Activated CD8-positive, alpha-beta memory T cell treated with anti-CD3 and anti-CD28 coated beads, Interleukin-2, amount 50 U/mL, for 1 hour (primary cell): ENCODE results near the gene SH3BP5.
A peak's percentile ranks its signal among the peaks of the same experiment; 100 is the strongest.

Source experiments
- DNase-seq: peaks from one replicate; pipeline ENCODE4 v3.0.0-alpha.2; 2020; ENCODE audit errors: extremely low read depth

The SH3BP5 gene

DNA sequence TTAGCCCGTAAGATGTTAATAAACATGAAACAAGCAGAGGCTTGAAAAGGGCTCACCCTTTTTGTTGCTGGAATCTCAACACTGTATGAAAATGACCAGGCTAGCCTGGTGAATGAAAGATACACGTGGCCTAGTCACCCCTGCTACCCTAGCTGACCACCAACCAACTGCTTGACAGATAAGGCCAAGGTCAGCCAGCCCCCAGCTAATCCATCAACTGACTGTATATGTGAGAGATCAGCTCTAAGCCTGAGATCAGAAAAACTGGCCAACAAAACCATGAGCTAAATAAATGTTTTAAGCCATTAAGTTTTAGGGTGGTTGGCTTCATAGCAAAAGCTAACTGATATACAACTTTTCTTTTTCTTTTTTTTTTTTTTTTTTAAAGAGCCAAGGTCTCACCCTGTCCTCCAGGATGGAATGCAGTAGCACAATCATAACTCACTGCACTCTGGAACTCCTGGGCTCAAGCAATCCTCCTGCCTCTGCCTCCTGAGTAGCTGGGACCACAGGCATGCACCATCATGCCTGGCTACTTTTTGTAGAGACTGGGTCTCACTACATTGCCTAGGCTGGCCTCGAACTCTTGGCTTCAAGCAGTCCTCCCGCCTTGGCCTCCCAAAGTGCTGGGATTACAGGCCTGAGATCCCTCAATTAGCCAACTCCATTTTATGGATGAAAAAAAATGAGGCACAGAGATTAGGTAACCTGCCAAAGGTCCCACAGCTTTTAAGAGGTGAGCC lies 34.6 kb downstream of the SH3BP5 start:
- no peak for DNase-seq

DNA sequence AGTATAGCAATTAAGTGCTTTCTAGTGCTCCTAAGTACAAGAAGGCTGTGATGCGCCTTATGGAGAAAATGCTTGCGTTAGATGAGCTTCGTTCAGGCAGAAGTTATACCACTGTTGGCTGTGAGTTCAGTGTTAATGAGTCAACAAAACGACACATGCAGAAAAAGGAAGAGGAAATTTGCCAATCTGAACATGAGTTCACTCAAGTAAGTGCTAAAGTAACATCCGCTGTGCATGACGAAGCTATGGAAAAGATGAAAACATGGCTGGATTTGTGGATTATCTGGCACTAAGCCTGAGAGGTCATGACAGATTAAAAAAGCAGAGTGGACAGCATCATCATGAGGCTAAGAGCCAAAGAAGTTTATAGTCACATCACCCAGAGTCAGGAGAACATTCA lies 36.9 kb downstream of the SH3BP5 start:
- DNase-seq: no peak

DNA sequence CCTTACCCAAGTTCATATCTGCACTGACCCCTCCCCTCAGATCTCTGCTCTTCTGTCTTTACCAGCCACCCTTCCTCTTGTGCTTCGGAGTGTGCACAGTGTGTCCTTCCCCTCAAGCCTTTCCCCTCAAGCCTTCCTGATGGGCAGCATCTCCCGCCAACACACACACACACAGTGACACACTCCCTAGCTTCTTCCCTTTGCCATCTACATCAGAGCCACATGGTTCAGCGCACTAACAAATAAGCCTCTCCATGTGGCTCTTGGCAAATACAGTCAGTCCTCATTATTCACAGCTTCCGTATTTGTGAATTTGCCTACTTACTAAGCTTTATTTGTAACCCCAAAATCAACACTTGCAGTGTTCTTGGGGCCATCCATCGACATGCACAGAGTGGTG lies 37.5 kb downstream of the SH3BP5 start:
- no peak for DNase-seq

DNA sequence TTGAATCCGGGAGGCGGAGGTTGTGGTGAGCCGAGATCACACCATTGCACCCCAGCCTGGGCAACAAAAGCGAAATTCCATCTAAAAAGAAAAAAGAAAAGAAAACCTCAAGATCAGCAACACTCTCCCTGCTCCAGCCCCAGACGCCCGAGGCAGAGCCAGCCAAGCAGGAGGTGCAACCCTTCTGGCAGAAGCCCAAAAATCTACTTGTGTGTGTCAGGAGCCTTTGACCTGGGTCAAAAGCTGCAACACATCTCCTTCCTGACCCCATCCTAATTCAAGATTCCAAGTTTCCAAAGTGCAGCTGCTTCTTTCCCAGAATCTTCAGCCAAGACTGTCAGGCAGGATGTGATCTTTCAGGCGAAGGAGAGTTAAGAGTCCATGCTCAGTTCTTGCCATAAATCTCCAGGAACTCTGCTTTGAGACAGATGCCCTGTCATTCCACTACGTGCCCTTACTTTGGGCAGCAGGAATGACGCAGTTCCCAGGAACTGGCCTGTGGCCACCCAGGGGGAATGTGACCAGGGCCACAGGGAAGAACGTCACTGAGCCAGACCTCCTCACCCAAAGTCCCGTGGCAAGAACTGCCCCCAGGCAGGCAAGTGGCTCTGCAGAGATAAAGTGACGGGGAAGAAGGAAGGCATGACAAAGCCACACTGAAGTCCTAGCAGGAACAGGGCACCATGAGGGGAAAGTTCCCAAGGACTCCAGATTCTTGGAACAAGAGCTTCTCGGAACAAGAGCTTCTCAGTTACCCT lies 39.4 kb downstream of the SH3BP5 start:
- DNase-seq: no peak

DNA sequence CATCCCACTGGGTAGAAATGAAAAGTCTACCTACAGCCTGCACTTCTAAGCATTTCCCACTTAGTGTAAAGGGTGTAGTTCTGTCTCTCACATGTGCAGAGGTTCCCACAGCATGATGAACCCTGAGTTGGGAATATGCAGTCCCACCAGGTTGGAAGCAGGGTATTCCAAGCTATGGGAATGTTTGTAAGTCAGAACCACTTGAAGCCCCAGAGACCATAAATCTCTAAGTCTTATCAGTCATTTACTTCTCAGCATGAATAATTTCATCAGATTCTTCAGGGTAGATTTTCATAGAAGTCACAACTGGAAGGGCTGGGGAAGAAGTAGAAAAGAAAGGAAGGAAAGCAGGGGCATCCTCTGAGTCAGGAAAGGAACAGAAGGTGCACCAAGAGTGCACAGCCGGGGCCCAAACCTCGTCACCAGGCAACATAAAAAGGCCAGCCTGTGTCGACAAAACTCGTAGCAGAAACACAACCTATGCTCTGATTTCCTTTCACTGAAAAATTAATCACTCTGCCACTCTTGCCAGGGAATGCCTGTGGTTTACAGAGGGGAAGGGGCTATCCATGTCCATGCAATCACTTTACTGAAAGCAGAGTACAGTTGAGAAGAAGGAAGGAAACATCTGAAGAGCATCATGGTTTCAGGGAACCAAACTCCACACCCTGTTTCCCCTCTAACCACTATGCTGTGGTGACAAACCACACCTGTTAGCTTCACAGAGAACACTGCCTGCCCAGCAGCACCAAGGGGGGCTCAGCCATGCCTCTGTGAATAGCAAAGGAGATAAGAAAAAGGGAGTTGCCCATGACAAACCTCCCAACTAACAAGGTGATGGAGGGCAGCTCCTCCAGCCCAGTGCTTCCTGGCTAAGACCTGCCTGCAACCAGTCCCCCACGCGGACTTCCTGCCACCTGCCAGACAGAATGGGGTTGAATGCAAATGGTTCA lies 40.5 kb downstream of the SH3BP5 start:
- peak; percentile 54 for DNase-seq

DNA sequence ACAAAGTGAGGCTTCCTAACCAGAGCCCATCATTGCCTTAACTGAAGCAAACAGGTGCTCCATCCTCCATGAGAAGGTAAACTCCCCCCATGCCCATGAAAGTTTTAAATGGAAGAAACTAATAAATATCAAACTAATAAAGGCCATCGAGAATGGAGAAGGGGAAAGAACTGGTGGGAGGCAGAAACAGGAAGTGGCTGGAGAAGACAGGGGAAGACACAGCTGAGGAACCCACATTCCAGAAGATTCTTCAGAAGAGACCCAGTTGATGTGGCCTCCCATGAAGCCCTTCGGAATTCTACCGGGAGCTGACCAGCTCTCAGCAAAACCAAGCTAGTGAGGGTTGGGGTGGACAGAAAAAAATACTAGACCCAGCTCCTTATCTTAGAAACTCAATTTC lies 41.6 kb downstream of the SH3BP5 start:
- no peak for DNase-seq

DNA sequence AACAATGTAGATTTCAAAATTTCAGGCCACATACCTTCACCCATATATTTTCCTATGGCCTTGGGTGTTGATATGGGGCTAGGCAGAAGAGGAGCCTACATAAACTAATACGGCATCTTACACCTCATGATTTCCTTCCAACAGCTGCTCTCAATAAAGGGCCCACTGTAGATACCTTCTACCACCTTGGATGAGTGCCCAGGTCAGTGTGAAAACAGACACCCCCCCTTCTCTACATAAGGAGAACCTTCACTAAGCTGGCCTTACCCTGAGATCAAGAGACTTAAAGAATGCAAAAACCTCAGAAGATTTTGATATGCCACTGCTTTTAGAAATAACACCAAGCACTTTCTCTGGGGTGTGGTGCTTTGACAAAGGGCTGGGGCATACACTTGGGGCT lies 42.7 kb downstream of the SH3BP5 start:
- DNase-seq: no peak

DNA sequence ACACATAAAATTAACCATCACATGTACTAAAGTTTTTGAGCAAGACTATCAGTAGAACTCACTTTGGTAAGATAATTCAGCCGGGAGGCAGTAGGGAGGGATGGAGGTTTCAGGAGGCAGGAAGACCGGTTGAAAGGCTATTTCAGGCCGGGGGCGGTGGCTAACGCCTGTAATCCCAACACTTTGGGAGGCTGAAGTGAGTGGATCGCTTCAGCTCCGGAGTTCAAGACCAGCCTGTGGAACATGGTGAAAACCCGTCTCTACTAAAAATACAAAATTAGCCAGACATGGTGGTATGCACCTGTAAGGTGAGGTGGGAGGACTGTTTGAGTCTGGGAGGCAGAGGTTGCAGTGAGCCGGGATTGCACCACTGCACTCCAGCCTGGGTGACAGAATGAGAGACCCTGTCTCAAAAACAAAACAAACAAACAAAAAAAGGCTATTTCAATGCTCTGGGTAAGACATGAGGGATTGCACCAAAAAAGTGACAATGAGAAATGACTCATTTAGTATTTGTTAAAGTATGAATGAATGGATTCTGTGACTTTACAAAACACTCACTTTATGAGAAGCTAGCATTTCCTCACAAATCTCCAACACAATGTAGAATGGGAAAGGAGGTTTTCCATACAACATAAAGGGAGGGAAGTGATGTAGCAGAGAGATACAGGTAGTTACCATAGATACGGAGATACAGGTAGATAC lies 43.9 kb downstream of the SH3BP5 start:
- no peak for DNase-seq

DNA sequence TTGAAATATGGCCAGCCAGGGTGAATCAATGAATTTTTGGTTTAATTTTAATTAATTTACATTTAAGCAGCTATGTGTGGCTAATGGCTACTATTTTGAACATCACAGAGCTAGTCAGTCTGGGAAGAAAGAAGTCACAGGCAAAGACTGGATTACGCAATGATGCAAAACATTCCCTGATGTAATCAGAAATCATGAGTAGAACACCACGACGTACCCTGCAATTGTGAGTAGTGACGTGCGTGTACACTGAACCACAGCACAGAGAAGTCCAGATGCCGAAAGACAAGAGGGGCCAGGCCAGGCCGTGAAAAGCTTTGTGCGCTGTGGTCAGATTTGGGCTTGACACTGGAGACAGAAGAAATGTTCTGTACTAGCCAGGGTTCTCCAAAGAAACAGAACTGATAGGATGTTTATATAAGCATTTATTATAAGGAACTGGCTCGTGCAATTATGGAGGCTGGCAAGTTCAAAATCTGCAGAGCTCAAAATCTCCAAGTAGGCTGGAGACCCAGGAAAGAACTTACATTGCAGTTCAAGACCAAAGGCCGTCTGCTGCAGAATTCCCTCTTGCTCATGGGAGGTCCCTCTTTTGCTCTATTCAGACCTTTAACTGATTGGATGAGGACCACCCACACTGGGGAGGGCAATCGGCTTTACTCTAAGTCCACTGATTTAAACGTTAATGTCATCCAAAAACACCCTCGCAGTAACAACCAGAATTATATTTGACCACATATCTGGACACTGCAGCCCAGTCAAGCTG lies 44.6 kb downstream of the SH3BP5 start:
- no peak for DNase-seq

DNA sequence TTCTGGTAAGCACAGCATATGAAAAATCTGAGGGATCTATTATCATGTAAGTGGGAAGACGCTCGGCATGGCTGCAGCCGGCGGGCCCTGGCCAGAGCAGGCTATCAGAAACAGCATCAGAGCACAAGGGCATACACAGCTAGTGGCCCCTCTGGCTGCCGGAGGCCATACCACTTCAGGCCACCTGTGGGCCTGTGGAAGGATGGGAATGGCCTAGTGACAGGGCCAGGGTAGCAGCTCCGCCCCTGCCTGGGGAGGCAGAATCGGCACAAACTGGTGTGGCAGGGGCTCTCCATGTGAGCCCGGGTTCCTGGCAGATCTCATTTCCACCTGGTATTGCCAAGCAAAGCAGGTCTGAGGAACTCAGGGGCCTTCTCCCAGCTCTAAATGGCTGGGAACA lies 46.4 kb downstream of the SH3BP5 start:
- DNase-seq: no peak

DNA sequence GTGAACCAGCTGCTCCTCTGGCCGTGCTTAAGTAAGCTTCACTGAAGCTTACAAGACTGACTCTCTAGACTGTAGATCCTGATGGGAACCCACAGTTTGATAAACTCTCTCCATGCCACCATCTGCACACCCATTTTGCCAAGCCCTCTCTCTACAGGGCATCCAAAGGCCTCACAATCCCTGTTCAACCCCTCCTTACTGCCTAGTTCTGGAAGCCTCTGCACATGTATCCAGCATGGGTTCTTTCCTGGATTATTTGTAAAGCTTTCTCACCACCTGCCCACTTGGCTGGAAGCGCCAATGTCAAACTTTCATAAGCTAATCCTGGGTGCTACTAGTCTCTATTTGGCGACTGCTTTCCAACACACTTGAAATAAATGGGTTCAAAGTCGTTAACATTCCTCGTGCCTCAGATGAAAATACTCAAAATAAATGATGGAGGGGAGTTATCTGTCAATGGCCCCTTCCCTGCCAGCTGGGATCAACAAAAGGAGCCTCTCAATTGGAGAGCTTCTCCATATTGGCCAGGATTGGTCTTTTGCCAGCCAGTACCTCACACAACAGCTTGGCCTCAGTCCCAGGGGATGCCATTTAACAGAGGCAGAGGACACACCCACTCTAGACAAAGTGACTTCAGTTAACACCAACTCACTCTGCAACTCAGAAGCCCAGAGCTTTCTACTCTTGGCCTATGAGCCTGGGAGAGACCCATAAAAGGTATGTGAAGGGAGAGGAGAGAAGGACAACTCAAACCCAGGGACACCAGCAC lies 48.1 kb downstream of the SH3BP5 start:
- no peak for DNase-seq

DNA sequence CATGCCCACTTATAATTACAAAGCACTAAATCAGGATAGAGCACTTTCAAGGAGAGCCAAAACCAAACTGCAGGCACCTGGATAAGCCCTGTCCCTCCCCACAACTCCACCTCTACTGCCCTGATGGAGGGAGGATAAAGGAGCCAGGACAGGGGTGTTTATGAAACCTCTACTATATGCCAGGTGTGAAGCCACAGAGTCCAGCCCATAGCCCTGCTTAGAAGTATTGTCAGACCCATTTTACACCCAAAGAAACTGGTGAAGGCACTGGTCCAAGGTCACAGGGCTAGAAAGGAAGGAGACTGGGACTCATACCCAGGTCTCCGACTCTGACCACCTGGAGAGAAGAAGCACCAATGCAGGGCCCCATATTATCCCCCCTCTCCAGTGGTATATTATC lies 48.7 kb downstream of the SH3BP5 start:
- DNase-seq: no peak

DNA sequence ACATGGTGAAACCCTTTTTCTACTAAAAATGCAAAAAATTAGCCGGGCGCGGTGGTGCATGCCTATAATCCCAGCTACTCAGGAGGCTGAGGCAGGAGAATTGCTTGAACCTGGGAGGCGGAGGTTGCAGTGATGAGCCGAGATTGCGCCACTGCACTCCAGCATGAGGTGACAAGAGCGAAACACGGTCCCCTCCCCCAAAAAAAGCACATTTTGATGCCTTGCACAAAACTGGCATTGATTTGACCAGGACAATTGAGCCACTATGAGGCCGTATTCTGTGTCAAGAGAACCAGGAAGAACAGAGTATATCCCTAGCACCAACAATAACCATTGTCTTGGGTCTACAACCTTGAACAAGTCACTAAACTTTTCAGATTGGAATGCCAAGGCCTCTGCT lies 50.6 kb downstream of the SH3BP5 start:
- DNase-seq: no peak

DNA sequence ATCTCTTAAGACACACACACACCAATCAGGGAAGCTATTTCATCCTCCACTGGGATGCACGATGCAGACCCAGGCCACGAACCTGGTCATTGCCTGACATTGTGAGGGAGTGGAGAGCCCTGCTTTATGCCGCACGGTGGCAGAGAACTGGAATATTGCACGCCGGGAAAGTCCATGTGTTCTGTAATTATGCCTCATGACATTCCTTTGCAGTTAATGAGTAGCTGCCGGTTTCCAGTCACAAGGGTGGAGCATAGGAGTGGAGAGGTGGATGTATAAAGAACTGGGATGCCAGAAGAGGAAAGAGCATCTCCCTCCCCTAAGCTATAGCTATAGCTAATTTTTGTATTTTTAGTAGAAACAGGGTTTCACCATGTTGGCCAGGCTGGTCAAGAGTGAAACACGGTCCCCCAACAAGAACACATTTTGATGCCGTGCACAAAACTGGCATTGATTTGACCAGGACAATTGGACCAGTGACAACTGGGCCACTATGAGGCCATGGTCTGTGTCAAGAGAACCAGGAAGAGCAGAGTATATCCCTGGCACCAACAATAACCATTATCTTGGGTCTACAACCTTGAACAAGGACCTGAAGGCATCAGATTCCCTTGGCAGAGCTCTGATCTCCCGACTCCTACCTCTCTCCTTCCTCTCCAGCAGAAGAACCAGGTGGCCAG lies 51.4 kb downstream of the SH3BP5 start:
- DNase-seq: no peak

DNA sequence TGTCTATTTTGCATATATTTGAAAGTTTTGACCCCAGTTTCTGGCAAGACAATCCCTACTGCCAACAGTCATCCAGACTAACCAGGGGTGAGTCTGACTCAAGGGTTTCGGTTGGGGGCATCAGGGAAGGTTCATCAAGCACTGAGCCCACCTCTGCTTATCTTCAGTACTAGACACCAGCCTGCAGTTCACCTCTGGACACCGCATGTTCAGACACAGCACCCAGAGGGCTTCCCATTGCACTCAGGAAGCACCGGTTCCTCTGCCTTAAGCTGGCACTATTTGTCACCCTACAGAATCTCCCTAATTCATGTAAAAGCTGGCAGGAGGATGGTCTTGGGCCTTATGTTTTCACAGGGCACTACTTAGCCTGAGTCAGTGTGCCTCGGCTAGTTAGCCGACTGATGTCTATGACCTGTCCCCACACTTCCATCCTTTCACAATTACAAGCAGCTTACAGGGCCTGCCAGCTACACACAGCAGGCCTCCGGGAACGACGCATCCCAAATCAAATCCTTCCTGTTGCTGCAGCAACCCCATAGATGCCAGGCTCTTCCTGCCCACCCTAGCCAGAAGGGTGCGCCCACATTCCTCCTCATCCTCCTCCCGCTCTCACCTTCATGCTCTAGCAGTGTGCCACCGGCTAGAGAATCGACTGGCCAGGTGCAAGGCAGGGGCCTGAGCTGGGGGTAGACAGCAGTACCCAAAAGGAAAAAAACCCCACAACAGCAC lies 52.5 kb downstream of the SH3BP5 start:
- no peak for DNase-seq

DNA sequence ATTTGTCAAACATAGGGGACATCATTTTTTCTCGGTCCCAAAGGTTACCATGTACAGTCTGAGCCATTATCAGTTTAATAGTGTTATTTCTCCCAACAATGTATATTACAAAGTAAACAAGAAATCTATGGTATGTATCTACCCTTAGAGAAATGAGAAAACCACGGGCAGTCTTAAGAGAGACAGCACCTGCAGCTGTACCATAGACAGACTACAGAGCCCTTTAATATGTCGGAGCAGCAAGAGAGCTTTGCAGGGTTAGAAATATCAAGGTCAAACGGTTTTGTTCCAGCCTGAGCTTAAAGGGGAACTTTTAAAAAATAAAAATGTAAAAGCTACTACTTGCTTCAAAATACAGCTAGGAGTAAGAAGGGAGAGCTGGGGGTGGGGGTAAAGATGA lies 53.2 kb downstream of the SH3BP5 start:
- no peak for DNase-seq

DNA sequence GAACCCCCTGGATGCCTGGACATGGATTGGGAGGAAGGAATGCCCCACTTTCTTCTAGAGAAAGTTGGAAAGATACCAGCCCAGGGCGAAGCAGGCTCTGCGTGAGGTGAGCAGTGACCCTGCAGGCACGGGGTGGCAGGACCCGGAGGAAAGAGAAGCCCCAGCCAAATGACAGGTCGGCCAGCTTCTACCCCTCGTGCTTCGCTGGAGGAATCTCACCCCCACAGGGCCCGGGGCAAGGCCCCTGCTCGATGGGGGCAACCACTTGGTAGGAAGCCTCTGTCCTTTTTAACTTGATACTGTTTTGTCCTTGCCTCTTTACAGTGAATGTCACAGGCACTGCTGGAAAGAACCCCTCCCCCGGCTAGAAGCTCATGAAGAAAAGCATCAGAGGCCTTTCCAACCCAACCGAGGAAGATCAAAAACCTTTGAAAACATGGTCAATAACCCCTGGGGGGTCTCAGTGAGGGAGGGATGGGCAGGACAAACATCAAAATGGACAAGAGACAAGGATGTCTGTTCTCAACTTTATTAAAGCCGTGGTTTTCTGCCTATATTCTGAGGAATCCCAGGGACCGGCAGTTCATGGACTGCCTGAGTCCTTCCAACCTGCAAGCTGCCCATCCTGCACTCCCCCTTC lies 54.4 kb downstream of the SH3BP5 start:
- no peak for DNase-seq

DNA sequence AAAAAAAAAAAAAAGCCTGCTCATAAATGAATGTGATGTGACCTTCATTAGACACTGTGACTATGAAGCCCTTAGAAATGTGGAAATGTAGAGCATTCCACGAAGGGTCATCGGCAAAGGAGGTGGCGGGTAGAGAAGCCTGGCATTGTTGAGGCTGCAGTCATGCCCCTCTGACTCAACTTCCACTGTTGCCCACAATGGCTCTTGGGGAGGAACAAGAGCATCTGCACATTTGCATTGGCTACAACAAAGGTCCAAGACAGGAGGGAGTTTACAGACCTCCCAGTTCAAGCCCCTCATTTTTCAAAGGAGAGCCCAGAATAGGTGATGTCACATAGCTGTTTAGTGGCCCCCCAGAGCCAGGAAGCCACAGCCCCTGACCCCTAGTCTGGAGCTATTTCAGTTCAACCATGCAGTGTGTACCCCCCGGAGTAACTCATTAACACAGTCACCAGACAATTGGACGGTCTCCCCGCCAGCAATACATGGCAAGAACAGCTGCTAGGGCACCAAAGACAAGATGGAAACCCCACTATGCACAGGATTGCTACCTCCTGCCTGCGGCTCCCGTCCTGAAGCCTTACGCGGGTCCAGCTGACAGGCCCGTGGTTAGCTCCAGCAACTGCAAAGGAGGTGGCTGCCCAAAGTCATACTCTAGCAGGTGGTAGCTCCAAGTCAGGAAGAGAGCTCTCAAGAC lies 56.2 kb downstream of the SH3BP5 start:
- DNase-seq: no peak
